ENCODE measurements around the gene RNF151.

RNF151 gene

DNA sequence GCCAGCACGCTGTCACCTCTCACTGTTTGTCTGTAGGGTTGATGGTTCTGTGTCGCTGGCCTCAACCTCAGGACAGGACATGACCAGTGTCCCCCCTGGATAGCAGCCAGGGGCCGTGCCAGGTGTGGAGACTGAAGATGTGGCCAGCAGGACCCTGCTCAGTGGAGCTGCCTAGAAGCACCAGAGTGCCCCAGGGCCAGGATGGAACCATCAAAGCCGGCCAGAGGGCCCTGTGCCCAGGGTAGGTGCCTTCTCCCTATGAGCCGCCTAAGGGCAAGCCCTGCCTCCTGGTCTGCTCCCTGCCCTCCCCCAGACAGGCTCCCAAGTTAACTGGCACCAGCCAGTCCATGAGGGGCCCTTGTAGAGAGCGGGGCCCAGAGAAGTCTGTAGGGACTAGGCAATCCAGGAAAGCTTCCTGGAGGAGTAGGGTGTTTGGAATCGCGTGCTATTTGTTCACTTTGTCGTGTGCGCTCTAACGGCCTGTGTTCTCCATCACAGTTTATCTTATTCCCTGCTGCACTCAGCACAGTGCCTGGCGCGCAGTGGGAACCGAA is 7.9 kb upstream of the RNF151 start:
- no peak for ATAC-seq
- no peak for TF ChIP-seq TCF4 (CRISPR knock-in tag; IDR thresholded peaks at IDR 0.05; ENCODE audit: borderline replicate concordance)
- no peak for TF ChIP-seq ZFP30 (CRISPR knock-in tag; IDR thresholded peaks at IDR 0.05)
- TF ChIP-seq ZC3H10 (CRISPR knock-in tag; IDR thresholded peaks at IDR 0.05) = no peak
- no peak for TF ChIP-seq CSDC2 (CRISPR knock-in tag; IDR thresholded peaks at IDR 0.05)
- TF ChIP-seq ZFP3 (CRISPR knock-in tag; IDR thresholded peaks at IDR 0.05) = no peak
- no peak for TF ChIP-seq OSR1 (CRISPR knock-in tag; IDR thresholded peaks at IDR 0.05)
- no peak for TF ChIP-seq CSRNP3 (CRISPR knock-in tag; IDR thresholded peaks at IDR 0.05)
- TF ChIP-seq ARNTL (CRISPR knock-in tag; IDR thresholded peaks at IDR 0.05; ENCODE audit: borderline replicate concordance, low read depth) = no peak
- no peak for TF ChIP-seq TSHZ2 (CRISPR knock-in tag; IDR thresholded peaks at IDR 0.05)
- TF ChIP-seq, protein P1, sequence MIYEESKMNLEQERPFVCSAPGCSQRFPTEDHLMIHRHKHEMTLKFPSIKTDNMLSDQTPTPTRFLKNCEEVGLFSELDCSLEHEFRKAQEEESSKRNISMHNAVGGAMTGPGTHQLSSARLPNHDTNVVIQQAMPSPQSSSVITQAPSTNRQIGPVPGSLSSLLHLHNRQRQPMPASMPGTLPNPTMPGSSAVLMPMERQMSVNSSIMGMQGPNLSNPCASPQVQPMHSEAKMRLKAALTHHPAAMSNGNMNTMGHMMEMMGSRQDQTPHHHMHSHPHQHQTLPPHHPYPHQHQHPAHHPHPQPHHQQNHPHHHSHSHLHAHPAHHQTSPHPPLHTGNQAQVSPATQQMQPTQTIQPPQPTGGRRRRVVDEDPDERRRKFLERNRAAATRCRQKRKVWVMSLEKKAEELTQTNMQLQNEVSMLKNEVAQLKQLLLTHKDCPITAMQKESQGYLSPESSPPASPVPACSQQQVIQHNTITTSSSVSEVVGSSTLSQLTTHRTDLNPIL (CRISPR knock-in tag; IDR thresholded peaks at IDR 0.05; ENCODE audit: low read depth) = no peak
- TF ChIP-seq ISL1 (CRISPR knock-in tag; IDR thresholded peaks at IDR 0.05) = no peak

GRCh38 chr16:1959269-1960039 is 7.2 kb upstream of the RNF151 start, which contains the start of gene NDUFB10:
TSS of gene NDUFB10 (plus strand) at chr16:1959538. CDS start at chr16:1959625, 87 bp downstream.
- TF ChIP-seq RARB (CRISPR knock-in tag; IDR thresholded peaks at IDR 0.05) (no peak), ZNF8 (CRISPR knock-in tag; IDR thresholded peaks at IDR 0.05) (no peak), SNAI2 (CRISPR knock-in tag; IDR thresholded peaks at IDR 0.05) (no peak), TCF4 (CRISPR knock-in tag; IDR thresholded peaks at IDR 0.05; ENCODE audit: borderline replicate concordance) (no peak), CSRNP3 (CRISPR knock-in tag; IDR thresholded peaks at IDR 0.05) (no peak), ZFP30 (CRISPR knock-in tag; IDR thresholded peaks at IDR 0.05) (no peak), PPARA (CRISPR knock-in tag; IDR thresholded peaks at IDR 0.05; ENCODE audit: borderline replicate concordance) (no peak), CSDC2 (CRISPR knock-in tag; IDR thresholded peaks at IDR 0.05) (no peak), ZC3H10 (CRISPR knock-in tag; IDR thresholded peaks at IDR 0.05) (no peak), ARNTL (CRISPR knock-in tag; IDR thresholded peaks at IDR 0.05; ENCODE audit: borderline replicate concordance, low read depth) (no peak), TOX (CRISPR knock-in tag; IDR thresholded peaks at IDR 0.05; ENCODE audit: borderline replicate concordance) (no peak), GLIS3 (CRISPR knock-in tag; IDR thresholded peaks at IDR 0.05) (no peak), ESRRG (CRISPR knock-in tag; IDR thresholded peaks at IDR 0.05) (no peak), BACH2 (CRISPR knock-in tag; IDR thresholded peaks at IDR 0.05; ENCODE audit: borderline replicate concordance) (no peak), OSR1 (CRISPR knock-in tag; IDR thresholded peaks at IDR 0.05) (no peak)
- TF ChIP-seq, protein P2, sequence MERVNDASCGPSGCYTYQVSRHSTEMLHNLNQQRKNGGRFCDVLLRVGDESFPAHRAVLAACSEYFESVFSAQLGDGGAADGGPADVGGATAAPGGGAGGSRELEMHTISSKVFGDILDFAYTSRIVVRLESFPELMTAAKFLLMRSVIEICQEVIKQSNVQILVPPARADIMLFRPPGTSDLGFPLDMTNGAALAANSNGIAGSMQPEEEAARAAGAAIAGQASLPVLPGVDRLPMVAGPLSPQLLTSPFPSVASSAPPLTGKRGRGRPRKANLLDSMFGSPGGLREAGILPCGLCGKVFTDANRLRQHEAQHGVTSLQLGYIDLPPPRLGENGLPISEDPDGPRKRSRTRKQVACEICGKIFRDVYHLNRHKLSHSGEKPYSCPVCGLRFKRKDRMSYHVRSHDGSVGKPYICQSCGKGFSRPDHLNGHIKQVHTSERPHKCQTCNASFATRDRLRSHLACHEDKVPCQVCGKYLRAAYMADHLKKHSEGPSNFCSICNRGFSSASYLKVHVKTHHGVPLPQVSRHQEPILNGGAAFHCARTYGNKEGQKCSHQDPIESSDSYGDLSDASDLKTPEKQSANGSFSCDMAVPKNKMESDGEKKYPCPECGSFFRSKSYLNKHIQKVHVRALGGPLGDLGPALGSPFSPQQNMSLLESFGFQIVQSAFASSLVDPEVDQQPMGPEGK (CRISPR knock-in tag; IDR thresholded peaks at IDR 0.05; ENCODE audit: borderline replicate concordance) = no peak
- TF ChIP-seq, protein P1 (CRISPR knock-in tag; IDR thresholded peaks at IDR 0.05; ENCODE audit: low read depth) = no peak

More at GRCh38 chr16:1959269-1960039, 7.2 kb upstream of the RNF151 start, which contains the start of gene NDUFB10:
- peak; percentile 82 for ATAC-seq

Measured in SK-N-SH treated with all-trans-retinoic acid at 6 μM for 48 hours (cell line).